ENCODE data around the gene NUDT6. TPM values are rescaled to one million over a fixed set of nuclear protein-coding genes. Genes with fewer than 3 reads are reported as not detected.

The NUDT6 gene
- total RNA-seq, 3 donors from 2014 or later (not counting 1 experiment from before 2014, with no cell fraction given), result 3.0 to 4.1 (median 3.0) TPM

- intact Hi-C loops (cut with micrococcal nuclease), result no loop called here
- WGBS (ENCODE audit: insufficient coverage), result 91% methylated on average over 1 of the region's 1 CpG
- H3K36me3 ChIP-seq (ENCODE audit: control insufficient read depth, insufficient read depth, low read length), result no peaks in the 10 kb centered on the region
- DNase-seq (no peak), ATAC-seq (no peak)
- H3K27me3 ChIP-seq (ENCODE audit: control insufficient read depth, insufficient read depth, low read length), result no peaks in the 10 kb centered on the region
- no peaks in the 10 kb centered on the region for H3K4me1 ChIP-seq (ENCODE audit: control insufficient read depth, insufficient read depth, low read length)
- no peaks in the 10 kb centered on the region for H3K9me3 ChIP-seq (ENCODE audit: control insufficient read depth, insufficient read depth, low read length)
- H3K36me3 Mint-ChIP-seq, result no peaks in the 10 kb centered on the region
- no peak overlapping the region for H3K4me3 Mint-ChIP-seq
- no peak overlapping the region for H3K4me3 ChIP-seq (ENCODE audit: low read length)
- no peaks in the 10 kb centered on the region for H3K4me1 Mint-ChIP-seq
- H3K27me3 Mint-ChIP-seq (ENCODE audit: low read depth in 2 of 2), result no peaks in the 10 kb centered on the region
- no peak for TF ChIP-seq CTCF (IDR thresholded peaks at IDR 0.05)
- H3K9me3 Mint-ChIP-seq, result no peaks in the 10 kb centered on the region
- H3K27ac ChIP-seq (ENCODE audit: low read length), result no peak overlapping the region
- H3K27ac Mint-ChIP-seq, result no peak overlapping the region
These were observed 32.7 kb downstream of the NUDT6 start for GRCh38 chr4:122889726-122890125.

- H3K27me3 Mint-ChIP-seq (ENCODE audit: low read depth in 2 of 2), result peaks cover 0 to 5% of the 10 kb centered on the region in 2 donors
- Histone ChIP-seq H3K4me3 (ENCODE audit: low read length) (no peak overlapping the region), H3K36me3 (ENCODE audit: control insufficient read depth, insufficient read depth, low read length) (no peaks in the 10 kb centered on the region), H3K27ac (ENCODE audit: low read length) (no peak overlapping the region), H3K9me3 (ENCODE audit: control insufficient read depth, insufficient read depth, low read length) (peaks cover 4% of the 10 kb centered on the region), H3K4me1 (ENCODE audit: control insufficient read depth, insufficient read depth, low read length) (no peaks in the 10 kb centered on the region), H3K27me3 (ENCODE audit: control insufficient read depth, insufficient read depth, low read length) (no peaks in the 10 kb centered on the region)
- H3K4me3 Mint-ChIP-seq, result no peak overlapping the region
- 94% methylated on average over 1 of the region's 1 CpG for WGBS (ENCODE audit: insufficient coverage)
- no peaks in the 10 kb centered on the region for H3K4me1 Mint-ChIP-seq
- no peaks in the 10 kb centered on the region for H3K36me3 Mint-ChIP-seq
- DNase-seq (no peak), ATAC-seq (no peak)
- peaks cover 0 to under 1% of the 10 kb centered on the region in 2 donors for H3K9me3 Mint-ChIP-seq
- no peak overlapping the region for H3K27ac Mint-ChIP-seq
- intact Hi-C loops (cut with micrococcal nuclease), result no loop called here
- no peak for TF ChIP-seq CTCF (IDR thresholded peaks at IDR 0.05)
These were observed 37.9 kb downstream of the NUDT6 start for GRCh38 chr4:122884499-122884898.

GRCh38 chr4:122882857-122883735 lies 39.3 kb downstream of the NUDT6 start:
- Histone ChIP-seq H3K36me3 (ENCODE audit: control insufficient read depth, insufficient read depth, low read length) (no peaks in the 10 kb centered on the region), H3K4me1 (ENCODE audit: control insufficient read depth, insufficient read depth, low read length) (no peaks in the 10 kb centered on the region), H3K27me3 (ENCODE audit: control insufficient read depth, insufficient read depth, low read length) (no peaks in the 10 kb centered on the region), H3K27ac (ENCODE audit: low read length) (no peak overlapping the region), H3K9me3 (ENCODE audit: control insufficient read depth, insufficient read depth, low read length) (peaks cover 4% of the 10 kb centered on the region), H3K4me3 (ENCODE audit: low read length) (no peak overlapping the region)
- Mint-ChIP-seq H3K27ac (no peak overlapping the region), H3K27me3 (ENCODE audit: low read depth in 2 of 2) (peaks cover 0 to 10% of the 10 kb centered on the region in 2 donors), H3K4me1 (no peaks in the 10 kb centered on the region), H3K4me3 (no peak overlapping the region), H3K36me3 (no peaks in the 10 kb centered on the region), H3K9me3 (peaks cover 0 to 2% of the 10 kb centered on the region in 2 donors)
- TF ChIP-seq CTCF (IDR thresholded peaks at IDR 0.05), result no peak
- no peak for DNase-seq
- ATAC-seq, result no peak
- 87% methylated on average over 3 of the region's 5 CpGs for WGBS (ENCODE audit: insufficient coverage)
- intact Hi-C loops (cut with micrococcal nuclease), result no loop called here
